ENCODE data around the gene FZD4. TPM values are rescaled to one million over a fixed set of nuclear protein-coding genes. Genes with fewer than 3 reads are reported as not detected.
"Not testable (repeated sequence)": the region's sequence is repeated elsewhere in the genome, so short reads cannot be mapped to it uniquely, and the experiment has no call there.

The FZD4 gene
- total RNA-seq, 1 experiment from 2014 or later = 3.2 TPM

DNA sequence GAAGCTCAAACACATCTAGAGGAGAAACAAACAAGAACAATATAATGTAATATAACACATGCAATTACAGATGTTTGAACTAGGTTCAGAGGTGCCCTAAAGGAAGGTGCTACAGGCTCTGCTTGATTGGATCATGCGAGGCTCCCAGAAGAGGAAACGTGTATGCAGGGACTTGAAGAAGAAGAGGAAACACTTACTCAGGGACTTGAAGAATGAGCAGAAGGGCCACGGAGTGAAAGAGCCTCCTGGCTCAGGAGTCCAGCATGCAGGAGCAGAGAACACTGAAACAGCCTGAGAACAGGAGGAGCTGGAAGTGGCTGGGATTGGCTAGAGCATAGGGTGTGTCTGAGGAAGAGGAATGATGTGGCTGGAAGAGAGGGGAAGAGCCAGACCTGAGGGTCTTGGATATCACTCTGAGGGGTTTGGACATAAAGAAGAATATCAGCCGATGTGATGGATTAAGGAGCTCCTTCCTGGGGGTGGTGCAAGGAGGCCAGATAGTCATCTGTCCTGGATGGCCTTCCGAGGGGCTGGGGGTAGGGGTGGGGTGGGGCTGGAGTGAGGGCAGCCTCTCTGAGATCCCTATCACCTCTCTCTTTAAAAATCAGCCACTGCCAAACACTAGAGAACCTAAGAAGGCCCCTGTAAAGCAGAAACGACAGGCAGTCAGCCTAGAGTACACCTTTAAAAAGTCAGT lies 16.8 kb downstream of the FZD4 start:
- DNase-seq (ENCODE audit: low read depth) = no peak

DNA sequence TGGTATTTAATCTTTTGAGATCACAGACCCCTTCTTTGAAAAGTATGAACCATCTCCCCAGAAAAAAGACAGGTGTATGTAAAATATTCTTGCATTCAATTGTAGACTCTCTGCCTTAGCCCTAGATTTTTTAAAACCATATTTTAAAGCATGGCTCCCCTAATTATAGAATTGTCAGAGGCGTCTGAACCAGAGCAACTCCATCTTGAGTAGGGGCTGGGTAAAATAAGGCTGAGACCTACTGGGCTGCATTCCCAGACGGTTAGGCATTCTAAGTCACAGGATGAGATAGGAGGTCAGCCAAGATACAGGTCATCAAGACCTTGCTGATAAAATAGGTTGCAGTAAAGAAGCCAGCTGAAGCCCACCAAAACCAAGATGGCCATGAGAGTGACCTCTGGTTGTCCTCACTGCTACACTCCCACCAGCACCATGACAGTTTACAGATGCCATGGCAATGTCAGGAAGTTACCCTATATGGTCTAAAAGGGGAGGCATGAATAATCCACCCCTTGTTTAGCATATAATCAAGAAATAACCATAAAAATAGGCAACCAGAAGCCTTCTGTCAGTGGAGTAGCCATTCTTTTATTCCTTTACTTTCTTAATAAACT lies 17.9 kb downstream of the FZD4 start:
- DNase-seq (ENCODE audit: low read depth) = not testable (repeated sequence)

DNA sequence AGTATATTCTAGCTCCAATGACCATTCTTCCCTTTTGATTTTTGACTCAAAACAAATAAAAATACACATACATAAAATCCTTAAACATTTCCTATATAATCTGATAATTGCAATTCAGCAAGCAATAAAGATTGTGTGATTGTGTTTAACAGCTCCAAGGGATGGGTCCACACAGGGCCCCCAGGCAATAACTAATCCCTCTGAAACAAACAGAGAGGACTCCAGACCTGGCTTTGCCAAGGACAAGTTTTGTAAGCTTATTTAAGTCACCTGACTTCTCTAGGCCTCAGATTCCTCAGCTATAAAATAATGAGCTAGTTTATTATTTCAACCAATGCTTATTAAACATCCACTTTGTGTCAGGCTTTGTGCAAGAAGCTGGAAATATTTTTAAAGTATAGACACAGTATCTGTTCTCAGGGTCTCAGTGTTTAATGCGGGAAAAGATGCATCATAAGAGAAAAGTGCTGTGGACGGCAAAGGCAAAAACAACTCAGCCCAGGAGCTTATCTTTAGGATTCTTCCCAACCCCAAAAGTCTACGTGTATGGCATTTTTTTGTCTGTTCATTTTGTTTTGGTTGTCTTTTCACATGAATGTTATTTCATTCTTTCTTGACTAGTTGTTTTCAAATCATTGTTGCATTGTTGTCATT lies 20.1 kb downstream of the FZD4 start:
- DNase-seq (ENCODE audit: low read depth) = no peak

DNA sequence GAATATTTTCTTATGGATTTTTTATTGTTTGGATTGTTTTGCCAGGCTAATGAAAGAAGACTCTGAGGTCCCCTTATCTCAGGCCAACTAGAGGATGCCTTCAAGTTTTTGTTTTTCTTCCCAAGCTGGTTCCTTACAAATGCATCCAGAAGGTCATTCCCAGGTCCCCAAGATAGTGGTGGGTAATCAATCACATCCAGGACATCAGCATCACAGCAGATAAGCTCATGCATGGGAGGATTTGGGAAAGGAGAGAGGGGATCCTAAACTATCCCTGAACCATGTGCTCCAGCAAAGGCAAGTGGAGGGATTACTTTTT lies 20.7 kb downstream of the FZD4 start:
- DNase-seq (ENCODE audit: low read depth) = no peak

DNA sequence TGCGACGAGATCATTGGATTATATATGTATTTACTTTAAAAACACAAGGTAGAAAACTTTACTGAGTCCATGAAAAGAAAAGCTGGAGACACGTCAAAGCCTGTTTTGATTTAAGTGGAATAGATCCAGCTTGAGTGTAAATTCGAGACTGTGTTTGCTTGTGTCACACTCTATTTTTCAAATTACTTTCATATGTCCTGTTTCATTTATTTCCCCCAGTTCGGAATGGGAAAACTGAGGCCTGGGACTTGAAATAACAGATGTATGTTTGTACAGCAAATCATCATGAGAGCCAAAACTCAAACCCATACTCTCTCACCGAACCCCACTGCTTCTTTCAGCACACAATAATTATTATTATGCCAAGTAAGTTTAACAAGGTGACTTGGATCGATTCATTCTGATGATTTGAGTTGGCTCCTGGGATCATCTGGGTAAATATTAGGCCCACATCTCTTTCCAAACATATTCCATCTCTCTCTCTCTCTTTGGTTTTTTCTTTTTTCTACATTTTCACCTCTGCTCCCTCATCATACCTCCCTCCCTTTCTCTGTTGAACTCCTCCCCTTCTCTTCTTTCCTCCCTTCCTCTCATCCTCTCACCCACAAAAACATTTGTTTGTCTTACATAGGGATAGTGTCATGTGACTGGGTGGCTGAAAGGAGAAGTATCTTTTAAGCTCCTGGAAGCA lies 21.2 kb downstream of the FZD4 start:
- DNase-seq (ENCODE audit: low read depth) = no peak

DNA sequence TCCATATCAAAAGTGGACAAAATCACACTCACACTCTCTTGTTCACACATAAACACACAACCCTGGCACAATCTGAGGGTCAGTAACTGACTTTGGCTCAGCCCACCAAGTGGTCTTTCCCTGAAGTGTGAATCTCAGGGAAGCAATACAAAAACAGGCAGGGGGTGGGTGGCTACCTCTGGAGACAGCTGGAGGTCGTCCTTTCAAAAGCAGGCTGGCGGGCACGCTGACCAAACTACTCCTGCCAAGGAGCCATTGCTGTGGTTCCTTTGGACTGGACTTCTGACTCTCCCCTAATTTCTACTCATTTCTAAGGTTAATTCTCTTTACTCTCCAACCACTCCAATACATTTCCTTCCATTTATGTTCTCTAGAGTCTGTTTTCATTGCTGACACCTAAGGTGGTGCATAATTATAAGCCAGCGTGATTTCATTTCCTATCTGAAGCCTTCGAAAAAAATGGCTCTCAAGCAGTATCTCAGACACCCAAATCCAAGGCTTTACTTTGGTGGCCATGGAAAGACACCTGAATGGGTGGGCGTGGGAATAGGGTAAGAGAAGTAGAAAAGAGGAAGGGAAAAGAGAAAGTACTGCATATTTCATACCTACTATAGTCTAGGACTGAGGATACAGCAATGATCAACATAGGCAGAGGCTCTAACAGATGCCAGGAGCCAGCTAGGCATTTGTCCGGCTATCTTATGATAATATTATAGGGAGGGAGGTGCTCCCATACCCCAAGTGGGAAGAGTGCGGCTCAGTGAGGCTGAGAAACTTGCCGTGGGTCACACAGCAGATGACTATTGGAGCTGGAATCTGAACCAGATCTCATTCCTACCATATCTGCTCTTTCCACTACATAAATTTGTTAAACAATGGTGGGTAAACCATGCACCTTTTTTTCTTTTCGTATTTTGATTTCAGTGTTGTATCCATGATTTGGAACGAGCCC lies 22.0 kb downstream of the FZD4 start:
- DNase-seq (ENCODE audit: low read depth) = no peak

DNA sequence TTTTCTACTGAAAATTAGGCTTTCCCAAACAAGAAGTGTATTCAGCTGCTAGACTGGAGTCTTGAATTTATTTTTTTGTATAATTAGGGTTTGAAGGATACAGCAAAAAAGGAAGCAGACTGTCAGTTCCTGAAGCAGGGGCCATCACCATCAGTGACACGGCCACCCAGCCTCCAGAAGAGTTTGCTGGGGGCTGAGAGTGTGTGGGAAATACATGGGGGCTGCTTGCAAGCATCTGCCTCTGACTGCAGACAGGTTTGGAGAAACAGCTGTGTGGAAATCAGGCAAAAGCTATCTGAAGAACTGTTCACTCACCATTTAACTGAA lies 23.0 kb downstream of the FZD4 start:
- DNase-seq (ENCODE audit: low read depth) = no peak

DNA sequence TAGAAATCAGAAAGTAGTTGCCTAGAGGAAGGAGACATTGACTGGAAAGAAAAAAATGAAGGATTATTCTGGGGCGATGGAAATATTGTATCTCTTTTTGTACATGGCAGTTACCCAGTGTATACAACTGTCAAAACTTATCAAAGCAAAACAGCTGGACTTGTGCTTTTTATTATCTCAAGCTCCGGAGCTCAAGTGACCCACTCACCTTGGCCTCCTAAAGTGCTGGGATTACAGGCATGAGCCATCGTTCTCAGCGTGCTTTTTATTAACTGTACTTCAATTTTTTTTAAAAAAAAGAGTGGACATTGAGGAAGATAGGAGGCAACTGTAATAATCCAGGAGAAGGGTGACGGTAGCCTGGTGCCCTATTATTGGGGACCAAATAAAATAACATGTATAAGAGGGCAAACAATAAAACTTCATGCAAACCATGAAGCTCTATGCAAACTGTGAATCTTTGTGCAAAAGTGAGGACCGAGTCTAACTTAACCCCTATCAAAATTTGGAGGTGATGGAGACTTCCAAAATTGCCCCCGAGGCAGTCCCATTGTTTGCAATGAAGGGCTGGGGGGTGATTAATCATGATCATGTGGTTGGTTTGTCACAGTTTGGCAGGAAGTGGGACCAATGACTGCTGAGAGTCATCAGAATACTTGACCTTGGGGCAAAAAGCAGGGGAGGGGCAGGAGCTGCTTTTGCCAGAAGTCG lies 23.5 kb downstream of the FZD4 start:
- peak; percentile 96 for DNase-seq (ENCODE audit: low read depth)

DNA sequence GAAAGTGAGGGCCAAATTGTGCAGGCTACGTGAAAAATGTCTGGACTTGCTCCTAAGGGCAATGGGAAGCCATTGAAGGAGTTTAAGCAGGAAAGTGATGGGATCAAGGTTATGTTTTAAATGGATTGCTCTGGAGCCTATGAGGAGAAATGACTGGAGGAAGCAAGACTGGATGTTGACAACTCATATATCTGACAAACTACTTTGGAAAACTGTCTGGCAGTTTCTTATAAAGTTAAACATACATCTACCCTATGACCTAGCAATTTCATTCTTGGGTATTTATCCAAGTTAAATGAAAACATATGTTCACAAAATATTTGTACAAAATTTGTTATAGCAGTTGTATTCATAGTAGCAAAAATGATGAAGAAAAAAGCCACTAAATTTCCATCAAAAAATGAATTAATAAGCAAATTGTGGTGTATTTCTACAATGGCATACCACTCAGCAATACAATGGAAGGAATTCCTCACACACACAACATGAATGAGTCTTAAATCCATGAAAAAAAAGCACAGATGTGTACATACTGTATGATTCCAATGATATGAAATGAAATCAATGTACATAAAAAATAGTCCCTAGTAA lies 24.1 kb downstream of the FZD4 start:
- DNase-seq (ENCODE audit: low read depth) = no peak

DNA sequence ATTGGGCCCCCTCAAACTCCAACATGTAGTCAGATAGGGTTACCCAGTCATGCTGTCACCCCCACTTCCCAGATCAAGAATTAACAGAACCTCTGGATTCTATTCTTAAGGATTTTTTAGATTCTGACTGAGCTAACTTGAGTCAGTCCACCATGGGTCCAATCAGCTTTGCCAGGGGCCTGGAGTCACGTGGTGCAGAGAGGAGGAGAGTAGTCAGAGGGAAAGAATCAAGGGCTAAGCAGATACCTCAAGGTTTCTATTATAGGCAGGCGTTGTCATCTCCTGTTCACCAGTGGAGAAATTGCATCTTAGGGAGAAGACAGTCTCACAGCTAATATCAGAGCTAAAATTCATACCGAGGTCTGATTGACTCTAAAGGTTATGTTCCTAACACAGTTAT lies 28.2 kb downstream of the FZD4 start:
- no peak for DNase-seq (ENCODE audit: low read depth)

DNA sequence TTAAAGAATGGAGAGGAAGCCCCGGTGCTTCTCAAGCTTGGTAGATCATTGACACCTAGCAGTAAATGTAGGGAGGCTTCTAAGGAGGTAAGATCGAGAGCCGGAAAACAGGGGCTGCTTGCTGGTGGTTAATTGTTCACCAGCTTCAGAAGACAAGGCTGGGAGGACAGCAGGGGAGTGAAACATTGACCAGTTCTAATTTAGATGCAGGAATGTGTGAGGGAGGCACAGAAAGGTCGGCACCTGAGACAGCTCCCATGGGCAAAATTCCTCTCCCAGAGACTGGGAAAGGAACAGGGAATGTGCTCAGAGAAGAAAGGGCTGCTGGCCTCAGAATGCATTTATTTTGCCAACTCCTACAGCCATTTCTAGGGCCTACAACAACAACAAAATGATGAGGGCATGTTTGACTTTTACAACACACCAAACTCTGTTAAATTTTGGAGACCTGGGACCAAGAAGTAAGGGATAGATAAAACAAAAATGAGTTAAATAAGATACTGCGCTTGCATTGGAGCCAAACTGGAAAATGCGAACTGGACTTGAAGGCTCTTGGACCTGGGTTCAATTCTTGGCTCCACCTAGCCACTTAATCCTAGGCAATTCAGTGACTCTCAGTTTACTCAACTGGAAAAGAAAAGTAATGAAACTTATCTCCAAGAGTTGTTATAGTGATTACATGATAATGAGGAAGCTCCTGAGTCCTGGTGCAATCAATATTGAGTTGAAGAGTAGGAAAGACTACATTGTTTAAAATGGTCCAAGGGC lies 31.0 kb downstream of the FZD4 start:
- peak; percentile 22 for DNase-seq (ENCODE audit: low read depth)

DNA sequence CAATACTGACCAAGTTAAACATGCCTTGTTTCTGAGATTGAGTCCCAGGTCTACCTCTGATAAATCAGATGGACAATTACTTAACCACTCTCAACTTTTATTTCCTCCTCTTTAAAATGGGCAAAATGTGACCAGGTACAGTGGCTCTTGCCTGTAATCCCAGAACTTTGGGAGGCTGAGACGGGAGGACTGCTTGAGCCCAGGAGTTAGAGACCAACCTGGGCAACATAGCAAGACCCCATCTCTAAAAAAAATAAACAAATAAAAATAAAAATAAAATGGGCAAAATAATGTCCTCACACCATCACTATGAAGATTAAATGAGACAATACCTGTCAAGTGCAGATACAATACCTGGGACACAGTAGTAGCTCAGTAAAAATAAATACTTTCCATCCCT lies 33.0 kb downstream of the FZD4 start:
- no peak for DNase-seq (ENCODE audit: low read depth)

DNA sequence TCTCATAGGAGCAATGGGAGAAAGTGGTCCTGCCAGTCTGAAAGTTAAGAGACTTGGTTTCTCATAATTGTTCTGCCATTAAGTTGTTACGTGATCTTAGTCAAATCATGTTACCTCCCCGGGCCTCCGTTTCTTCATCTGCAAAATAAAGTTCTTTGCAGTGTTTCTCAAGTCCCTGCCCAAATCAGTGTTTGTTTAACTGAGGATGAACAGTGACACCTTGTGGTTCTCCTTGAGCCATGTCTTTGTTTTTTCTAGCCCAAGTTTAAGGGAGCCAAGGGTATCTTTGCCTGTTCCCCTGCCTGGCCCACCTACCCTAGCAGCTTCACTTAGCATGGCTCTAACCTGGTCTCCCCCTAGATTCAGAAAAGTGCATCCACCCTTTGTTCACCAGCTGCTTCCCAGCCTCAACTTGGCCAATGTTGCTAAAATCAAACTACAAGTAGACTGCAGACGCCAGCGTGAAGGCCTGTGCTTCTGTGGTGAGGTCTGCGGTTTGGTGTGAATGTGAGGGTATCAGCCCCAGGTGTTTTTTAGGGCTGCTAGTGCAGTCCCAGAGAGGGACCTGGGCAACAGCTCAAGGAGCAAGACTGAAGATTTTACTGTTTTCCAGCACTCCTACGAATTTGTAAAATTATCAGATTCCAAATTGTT lies 35.5 kb downstream of the FZD4 start:
- peak; percentile 75 for DNase-seq (ENCODE audit: low read depth)

DNA sequence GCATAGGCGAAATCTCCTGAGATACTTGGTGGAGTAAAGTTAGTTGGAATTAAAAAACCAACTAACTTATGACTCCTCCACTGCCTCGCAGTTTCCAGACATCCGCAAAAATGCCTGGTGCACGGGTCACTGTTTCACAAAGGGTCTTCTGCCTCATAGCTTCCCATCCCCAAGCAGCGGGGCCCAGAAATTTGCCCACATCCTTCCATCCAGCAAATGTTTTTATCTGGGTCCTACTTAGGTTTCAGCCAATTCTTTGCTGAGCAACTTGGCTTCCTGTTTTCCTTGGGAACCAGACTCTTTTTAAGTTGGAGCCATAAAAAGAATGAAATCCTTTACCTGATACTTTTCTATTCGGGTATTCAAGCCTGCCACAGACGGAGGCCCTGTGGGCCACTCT lies 36.2 kb downstream of the FZD4 start:
- no peak for DNase-seq (ENCODE audit: low read depth)

DNA sequence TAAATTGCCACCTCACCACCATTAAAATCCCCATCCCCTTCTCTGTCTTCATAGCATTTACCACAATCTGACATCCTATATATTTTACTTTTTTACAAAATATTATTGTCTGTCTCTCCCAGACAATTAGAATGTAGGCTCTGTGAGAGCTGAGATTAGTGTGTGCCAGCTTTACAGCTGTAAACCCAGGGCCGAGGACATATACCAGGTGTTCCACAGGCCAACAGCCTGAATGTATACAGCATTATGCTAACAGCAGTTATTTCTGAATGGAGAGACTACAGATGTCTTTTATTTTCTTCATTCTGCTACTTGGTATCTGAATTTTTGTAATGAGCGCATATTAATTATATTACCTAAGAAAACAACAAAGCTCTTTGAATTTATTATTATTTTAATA lies 36.7 kb downstream of the FZD4 start:
- DNase-seq (ENCODE audit: low read depth) = no peak

DNA sequence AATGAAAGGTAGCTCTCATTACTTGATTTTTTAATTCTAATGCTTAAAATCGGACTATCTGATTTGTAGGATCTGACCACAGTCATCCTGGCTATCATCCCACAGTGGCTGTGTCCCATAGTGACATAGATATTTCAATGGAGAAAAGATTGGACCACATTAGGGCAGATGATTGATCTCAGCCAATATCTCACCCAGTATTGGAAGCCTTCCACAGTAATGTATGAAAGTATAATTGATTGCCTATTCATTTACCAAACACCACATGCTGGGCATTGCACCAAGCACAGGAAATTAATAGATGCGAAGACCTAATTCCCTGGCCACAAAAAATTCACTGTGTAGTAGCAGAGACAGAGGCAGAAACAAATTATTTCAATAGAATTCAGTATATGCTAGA lies 37.6 kb downstream of the FZD4 start:
- DNase-seq (ENCODE audit: low read depth) = no peak

DNA sequence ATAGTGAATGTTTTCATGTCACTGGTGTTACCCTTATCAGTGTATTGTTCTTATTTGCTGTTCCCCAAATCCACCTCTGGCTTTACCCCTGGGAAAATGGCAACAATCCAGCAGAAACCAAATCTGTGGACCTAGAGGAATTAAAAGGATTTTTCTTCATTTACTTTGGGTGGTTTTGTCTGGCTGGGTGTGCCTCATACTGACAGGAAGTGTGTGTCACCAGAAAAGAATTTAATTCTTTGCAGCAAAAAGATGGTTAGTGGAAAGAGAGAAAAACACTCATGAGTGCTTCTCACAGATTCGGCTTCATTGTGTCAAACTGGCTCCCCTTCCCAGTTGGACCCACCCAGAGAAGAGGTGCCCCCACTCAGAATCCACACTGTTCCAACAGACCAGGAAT lies 38.9 kb downstream of the FZD4 start:
- peak; percentile 88 for DNase-seq (ENCODE audit: low read depth)

DNA sequence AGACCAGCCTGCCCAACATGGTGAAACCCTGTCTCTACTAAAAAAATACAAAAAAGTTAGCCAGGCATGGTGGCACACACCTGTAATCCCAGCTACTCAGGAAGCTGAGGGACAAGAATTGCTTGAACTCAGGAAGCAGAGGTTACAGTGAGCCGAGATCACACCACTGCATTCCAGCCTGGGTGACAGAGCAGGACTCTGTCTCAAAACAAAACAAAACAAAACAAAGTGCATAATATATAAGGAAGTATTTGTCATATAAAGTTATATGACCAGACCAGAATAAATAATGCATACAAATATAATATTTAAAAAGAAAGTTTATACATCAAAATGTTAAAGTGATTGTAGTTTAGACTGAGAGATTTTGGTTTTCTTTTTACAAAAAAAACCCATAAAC lies 39.3 kb downstream of the FZD4 start:
- not testable (repeated sequence) for DNase-seq (ENCODE audit: low read depth)

DNA sequence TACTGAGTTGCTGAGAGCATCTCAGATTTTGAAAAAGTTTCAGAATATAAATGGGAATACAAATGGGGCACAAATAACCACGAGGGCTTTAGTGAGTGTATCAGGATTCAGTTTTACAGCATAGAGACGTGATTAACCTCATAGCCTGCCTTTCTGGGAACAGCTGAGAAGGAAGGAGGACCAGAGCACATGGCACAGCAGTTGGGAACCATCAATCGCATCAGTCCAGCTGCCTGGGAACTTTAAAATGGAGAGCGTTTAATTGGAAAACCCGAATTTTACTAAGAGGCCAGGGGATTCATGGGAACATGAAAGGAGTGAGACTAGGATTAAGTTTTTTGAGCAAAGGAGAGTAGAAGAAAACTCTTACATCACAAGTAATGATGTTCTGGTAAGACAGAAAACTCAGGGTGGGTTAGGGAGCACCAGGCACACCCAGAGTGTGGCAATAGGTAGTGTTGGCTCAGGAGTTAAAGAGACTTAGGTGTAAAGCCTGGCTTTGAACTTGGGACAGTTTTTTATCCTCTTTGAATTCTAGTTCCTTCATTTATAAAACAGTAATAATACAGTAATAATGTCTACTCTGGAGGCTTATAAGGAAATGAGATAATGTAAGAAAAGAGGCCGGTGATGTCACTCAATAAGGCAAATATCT lies 40.2 kb downstream of the FZD4 start:
- no peak for DNase-seq (ENCODE audit: low read depth)

Measured in RPMI7951 (cell line).